GM21367 (cell line): ENCODE data around the gene FNDC7.
"Not testable (repeated sequence)": the region's sequence is repeated elsewhere in the genome, so short reads cannot be mapped to it uniquely, and the experiment has no call there.

ENCODE experiments used
- ATAC-seq: cut with Tn5 transposase; IDR thresholded peaks from one replicate; pipeline ENCODE4 v1.9.1; 2021; ENCODE audit not compliant: unreplicated experiment

FNDC7 gene

DNA sequence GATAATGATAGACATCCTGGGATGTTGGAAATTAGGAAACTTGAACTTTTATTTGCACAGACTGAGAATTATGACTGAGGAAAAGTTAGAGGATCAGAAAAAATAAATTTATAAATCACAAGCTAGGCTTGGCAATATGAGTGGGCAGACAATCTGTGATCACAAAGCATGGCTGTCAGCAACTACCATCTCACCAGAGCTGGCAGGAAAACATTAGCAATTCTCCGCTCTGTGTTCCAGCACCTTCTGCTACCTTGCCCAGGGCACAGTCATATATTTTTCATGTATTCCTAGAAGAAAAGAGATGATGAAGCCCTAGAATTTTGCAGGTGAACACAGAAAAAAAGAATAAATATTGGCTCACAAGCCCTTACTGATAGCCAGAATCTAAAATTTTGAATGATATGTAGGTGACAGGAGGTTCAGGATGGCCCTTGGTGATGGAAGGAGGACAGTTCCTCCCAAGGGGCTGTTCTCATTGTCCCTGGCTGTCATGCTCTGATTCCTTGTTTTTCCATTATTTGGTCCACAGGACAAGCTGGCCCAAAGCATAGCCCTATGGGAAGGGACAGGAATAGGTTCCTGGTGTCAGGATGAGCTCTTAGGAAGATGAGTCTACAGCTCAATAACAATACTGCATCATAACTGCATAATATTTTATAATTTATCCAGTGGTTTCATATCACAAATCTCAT, 21.6 kb downstream of the FNDC7 start:
- ATAC-seq = no peak

DNA sequence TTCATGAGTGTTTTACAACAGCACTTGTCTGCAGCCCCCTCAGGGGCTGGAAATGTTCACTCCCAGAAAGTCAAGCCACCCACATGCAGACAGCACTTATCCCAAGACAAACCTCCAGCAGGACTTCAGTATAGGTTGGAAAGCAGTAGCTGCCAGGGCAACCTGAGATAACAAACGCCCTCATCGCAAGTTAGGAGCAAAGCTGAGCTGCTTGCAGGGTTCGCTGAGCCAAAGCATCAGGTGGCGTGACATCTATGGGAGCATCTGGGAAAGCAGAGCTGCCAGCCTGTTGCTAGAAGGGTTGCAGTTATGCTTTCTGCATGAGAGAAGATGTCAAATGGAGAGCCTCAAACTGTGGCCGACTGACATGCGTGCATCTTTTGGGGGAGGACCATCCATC, 29.5 kb downstream of the FNDC7 start:
- no peak for ATAC-seq

DNA sequence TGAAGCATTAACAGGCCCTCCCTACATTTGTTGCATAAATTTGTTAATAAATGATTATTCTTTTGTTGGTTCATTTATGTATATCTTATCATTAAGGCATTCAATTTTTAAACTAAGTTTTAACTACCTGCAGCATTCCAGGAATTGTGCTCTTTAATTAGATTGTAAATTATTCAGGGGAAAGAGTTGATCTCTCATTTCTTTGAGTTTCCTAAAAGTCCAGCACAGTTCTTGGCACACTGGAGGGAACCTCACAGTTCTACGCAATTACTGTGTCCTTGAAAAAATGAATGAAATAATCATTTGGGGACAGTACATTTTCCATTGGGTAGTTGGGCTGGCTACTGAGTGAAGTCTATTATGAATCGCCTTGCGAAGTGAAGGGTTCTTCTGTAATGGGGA, 33.3 kb downstream of the FNDC7 start:
- ATAC-seq = no peak

DNA sequence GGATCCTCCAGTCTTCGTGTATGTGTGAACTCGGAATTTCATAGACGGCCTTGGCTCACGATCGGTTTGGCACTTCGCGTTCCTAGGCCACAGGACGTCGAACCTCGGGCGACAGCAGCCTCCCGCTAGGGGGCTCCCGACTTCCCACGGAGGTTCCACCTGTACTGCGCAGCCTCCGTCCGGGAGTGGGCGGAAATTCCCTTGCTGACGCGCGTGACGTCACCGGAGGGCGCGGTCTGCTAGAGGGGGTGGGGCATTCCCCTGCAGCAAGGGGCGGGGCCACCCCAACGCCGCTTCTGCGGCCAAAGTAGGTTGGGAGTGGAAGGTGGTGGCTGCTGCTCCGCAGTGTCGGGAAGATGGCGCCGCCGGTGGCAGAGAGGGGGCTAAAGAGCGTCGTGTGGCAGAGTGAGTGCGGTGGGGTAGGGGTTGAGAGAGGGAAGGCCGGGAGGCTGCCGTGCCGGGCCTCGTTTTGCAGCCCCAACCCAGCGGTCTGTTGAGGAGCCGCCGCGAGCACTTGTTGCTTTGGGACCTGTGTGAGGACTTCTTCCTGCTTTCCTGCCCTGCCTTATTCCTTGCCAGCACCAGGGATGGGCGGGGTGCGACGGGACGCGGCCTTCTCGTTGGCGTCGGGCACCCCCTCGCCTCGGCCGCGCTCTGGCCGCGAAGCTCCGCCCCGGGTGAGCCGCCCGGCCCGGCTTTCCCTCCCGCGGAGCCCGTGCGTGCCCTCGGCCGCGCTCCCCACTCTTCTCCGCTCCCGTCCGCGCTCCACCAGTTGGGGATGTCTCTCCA, 33.9 kb downstream of the FNDC7 start, which contains the start of gene STXBP3:
Gene STXBP3, plus strand, starts transcription at position 293 of the 789 bp plus-strand sequence. Its CDS starts 64 bp downstream, at position 357.
- peak; percentile 82 for ATAC-seq

DNA sequence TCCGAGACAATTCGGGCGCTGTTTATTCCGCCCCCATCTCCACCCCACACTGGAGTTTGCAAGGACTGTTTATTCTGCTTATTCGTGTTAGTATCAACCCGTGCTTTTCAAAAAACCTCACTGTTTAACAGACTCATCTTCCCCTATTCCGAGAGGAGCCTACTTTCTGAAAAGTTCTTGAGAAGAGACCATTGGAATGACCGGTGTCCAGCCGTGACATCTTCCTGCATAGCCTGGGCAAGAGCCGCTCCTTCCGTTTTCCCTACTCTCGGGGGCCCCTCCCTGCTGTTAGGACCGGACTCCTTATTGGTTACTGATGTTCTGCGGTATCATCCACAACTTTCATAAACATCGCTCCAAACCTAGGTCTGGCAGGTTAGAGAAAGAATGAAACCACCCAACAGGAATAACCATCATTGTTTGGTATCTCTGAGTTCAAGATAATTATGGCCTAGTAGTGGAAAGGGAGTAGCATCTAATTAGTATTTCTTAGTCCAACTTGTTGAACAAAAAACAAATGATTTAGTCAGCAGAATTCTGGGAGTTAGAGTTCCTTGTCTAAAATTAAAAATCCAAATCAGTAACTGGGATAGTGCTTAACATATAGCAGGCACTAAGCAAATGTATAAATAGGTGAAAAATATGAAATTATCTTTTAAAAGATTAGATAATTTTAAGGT, 34.6 kb downstream of the FNDC7 start:
- peak; percentile 31 for ATAC-seq

DNA sequence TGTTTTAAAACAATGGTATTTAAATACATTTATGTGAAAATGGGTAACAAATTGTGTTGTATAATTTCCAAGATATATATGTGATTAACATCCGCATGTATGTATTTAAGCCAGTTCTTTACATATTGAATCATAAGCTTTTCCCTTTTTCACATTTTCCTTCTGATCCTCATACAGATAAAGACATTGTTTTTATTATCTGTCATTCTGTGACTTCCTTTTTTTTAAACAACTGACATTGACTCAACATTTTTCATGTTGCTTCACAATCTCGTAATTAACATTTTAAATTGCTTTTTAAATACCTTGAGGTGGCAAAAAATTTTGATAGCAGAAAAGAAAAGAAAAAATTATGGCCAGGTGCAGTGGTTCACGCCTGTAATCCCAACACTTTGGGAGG, 35.2 kb downstream of the FNDC7 start:
- no peak for ATAC-seq

DNA sequence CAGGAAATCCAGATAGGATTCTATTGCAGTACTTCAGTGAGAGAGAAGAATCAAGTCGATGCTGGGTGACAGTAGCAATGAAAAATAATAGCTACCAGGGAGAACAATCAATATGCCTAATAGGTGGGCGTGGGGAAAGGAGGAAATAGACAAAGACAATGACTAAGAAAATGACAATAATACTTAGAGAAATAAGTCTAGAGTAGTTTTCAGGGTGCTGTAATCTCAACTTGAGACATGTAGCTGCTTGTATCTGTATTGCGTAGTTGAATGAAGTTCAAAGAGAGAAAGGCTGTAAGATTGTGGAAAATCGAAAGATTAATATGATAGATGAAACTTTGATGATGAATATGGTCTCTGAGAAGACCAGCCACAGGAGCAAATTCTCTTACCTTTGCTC, 36.4 kb downstream of the FNDC7 start:
- no peak for ATAC-seq

DNA sequence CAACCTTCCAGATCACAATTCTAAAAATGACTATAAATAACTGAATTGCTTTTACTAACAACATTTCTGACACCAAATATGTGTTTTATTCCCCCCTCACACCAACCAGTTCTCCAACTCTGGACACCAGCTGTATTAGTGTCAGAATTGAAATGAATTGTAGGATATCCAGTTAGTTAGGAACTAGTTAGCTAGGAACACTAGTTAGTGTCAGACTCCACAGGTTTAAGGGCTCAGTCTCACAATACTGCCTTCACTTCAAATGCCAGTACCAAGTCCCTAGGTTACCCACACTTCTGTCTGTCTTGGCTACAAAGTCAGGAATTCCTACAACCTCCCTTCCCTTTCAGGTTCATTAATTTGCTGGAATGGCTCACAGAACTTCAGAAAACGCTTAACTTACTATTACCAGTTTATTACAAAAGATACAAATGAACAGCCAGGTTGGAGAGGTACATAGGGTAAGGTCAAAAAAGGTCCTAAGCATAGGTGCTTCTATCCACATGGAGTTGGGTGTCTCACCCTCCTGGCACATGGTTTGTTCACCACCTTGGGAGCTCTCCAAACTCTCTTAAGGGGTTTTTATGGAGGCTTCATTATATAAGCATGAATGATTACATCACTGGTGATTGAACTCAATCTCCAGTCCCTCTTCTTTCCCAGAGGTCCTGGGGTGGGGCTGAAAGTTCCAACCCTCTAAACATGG, 37.9 kb downstream of the FNDC7 start:
- ATAC-seq = no peak

DNA sequence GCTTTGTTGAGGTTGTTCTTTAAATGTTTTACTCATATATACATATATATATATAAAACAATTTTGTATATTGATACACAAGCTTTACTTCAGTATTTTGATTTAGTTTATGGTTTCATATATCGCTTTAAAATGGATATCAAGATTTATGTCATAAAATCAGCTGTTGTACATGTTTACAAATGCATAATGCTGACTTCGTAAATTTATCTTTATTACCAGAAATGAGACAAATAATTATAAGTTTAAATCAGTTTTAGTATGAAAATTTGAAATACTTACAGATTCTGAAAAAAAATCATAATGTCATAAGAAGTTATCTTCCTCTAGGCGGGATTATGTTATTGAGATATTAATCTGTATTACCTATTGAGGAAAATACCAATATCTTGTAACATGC, 40.7 kb downstream of the FNDC7 start:
- ATAC-seq = no peak

DNA sequence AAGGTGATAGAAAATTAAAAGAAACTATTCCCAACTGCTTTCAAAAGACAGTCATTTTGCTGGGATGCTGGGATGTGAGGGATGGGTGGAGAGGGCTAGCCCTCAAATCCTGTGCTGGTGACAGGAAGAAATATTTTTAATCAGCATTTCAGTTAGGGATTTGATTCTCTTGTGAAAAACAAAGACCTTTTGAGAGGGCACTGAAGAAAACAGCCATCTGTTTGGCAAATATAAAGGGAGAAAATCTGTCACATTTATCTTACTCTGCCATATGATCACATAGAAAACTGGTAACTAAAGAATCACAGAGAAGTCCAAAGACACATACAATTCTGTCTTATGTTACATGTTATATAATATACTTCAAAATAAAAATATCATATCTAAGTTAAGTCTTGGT, 46.1 kb downstream of the FNDC7 start:
- no peak for ATAC-seq

DNA sequence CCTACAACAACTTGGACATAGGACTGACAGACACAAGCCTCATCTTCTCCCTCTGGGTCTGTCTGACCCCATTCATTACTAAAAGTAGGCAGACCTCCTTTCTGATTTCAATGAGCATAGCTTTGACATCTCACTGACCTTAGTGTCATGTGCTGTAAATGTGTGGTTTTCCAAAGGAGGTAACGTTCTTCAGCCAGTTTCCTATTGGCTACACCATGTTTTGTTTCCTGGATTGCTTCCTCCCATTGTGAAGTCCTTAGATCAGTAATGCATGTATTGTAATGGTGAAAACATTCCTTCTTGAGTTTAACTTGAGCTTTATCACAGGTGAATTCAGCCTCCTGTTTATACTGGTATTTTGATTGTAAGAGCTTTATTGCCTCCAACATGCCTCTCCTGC, 54.4 kb downstream of the FNDC7 start:
- no peak for ATAC-seq

DNA sequence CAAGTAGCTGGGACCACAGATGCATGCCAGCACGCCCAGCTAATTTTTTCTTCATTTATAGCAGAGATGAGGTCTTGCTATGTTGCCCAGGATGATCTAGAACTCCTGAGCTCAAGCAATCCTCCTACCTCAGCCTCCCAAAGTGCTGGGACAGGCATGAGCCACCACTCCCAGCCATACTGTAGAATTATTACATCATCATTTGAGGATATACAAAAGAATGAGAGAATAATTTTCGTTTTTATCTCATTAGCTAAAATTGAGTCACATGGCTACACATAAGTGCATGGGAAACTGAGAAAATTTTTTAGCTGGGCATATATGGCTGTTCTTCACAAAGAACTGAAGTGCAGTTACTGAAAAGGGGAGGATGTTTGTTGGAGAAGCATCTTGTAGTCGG, 55.0 kb downstream of the FNDC7 start:
- ATAC-seq = no peak

DNA sequence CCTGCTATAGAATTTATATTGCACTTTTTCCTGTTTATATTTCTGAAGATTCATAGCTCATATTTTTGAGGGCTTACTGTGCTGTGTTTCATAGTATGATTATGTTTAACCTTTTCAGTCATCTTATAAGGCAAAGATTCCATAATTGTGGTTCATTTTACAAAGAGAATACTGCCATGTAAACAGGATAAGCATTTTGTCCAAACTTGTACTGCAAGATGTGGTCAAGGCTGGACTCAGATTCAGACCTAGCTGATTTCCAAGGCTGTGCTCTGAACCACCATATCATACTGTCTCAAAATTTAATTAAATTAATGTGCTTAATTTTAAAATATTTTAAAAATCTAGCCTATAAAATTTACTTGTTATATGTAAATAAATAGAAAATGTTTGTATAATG, 65.1 kb downstream of the FNDC7 start:
- ATAC-seq = no peak

DNA sequence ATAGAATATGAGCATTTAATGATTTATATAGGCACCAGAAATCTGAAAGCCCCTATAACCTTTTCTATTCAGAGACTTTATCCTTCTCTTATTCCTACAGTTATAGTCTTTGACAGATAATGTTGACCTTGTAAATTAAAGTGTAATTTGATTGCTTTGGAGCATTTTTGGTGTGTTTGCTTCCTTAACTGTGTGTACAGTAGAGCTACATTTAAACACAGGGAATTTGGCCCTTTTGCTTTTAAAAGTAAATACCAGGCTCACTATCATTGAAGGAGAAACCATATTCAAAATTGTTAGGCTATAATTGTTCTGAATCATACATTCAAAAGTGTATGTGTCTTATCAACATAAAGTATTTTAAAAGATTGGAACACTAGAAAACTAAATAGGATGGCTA, 66.7 kb downstream of the FNDC7 start:
- no peak for ATAC-seq

DNA sequence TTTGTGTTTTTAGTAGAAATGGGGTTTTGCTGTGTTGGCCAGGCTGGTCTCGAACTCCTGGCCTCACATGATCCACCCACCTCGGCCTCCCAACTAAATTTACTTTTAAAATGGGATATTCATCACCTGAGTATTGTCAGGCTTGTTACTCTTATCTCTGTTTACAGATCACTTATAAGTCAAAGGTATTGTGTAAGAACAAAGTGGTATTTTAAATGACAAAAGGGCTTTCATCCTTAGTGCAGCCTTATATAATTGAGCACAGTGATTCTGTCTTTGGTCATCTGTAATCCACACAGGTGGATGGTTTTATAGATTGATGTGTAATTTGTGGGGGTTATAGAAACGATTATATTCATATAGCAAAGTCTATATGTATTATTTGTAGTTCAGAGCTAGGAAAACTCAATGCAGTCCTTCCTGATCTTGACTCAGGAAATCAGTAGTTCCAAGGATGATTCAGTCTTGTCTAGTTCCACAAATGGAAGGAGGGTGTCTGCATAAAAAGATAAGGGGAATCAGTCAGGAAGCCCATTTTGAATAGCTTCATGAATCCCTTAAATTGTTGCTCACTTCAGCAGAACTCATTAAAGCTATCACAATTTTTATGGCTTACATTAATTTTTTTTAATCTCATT, 68.3 kb downstream of the FNDC7 start:
- no peak for ATAC-seq

DNA sequence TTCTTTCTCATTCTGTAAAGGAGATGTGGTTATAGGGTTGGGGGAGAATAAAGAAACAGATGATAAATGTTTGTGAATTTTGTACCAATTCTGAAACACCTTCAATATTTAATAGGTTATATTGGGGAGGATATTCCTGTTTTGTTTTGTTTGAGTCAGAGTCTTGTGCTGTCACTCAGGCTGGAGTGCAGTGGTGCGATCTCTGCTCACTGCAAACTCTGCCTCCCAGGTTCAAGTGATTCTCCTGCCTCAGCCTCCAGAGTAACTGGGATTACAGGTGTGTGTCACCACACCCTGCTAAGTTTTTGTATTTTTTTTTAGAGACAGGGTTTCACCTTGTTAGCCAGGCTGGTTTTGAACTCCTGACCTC, 68.9 kb downstream of the FNDC7 start:
- not testable (repeated sequence) for ATAC-seq

DNA sequence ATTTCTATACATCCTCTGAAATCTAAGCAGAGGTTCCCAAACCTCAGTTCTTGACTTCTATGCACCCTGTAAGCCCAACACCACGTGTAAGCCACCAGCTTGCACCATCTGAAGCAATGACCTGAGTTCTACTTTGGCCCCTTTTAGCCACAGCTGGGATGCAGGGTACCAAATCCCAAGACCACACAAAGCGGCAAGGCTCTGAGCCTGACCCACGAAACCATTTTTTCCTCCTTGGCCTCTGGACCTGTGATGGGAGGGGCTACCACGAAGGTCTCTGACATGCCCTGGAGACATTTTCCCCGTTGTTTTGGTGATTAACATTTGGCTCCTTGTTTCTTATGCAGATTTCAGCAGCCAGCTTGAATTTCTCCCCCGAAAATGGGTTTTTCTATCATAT, 72.6 kb downstream of the FNDC7 start:
- no peak for ATAC-seq

DNA sequence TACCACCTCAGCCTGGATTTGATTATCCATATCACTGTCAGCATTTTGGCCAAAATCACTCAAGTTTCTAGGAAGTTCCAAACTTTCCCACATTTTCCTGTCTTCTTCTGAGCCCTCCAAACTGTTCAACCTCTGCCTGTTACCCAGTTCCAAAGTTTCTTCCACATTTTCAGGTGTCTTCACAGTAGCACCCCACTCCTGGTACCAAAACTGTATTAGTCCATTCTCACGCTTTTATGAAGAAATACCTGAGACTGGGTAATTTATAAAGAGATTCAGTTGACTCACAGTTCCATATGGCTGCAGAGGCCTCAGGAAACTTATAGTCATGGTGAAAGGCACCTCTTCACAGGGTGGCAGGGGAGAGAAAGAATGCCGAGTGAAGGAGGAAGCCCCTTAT, 73.2 kb downstream of the FNDC7 start:
- ATAC-seq = no peak

DNA sequence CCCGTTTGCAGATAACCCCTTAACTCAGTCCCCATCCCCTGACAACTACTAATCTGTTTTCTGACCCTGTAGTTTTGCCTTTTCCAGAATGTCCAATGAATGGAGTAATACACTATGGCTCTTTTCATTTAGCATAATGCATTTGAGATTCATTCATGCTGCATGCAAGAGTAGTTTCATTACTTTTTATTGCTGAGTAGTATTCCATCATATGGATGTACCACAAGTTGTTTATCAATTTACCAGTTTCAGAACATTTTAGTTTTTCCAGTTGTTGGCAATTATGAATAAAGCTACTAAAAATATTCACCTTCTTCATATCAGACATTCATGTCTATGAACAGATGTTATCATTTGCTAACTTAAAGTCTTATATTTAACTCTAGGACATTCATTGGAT, 79.1 kb downstream of the FNDC7 start:
- no peak for ATAC-seq
